UCSD-AML1 (cell line): ENCODE results near the gene CALCR.
"Not testable (repeated sequence)": the region's sequence is repeated elsewhere in the genome, so short reads cannot be mapped to it uniquely, and the experiment has no call there.

Experiments
- DNase-seq: peaks from one replicate; lab custom pipeline; 2025; ENCODE audit not compliant: unreplicated experiment; lab: John Stamatoyannopoulos, UW

The CALCR gene

DNA sequence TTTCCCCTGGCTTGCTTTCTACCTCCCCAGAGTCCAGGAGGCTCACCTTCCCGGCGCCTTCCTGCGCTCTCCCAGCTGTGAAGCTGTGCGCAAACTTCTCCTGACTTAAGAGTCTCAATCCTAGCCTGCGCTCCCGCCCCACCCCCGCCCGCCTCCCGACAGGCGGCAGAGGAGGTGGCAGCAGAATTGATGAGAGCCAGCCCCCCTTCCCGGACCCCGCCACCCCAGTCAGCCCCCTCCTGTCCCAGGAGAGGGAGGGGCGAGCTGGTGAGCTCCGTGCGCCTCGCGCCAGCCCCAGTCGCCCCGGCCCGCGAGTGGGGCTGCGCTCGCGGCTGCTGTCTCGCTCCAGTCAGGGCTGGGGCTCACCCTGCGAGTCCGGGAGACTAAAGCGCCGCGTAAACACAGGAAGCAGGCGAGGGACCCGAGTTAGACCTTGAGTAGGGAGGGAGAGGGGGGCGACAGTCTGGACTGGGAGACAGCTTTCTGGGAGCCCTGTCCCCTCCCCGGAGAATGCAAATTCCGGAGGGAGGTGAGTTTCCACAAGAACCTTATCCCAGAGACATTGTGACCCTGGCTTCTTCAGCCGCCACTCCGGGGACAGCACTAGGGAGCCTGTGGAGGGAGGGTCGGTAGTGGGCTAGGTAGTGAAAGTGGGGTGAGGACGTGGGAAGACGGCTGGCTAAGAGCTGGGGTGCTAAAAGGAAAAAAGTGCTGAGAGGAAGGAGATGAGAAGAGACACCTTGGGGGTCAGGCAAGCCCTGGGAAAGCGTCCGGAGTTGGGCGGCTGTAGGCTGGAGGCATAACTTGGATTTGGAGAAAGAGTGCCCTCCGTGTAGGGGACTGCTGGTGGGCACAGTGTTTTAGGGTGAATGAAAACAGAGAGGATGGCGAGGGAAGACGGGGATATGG lies at the start of gene CALCR:
TSS of gene CALCR (minus strand) at position 79 of the 909 bp plus-strand sequence. CDS start 87,743 bp downstream, outside the sequence.
- no peak for DNase-seq

DNA sequence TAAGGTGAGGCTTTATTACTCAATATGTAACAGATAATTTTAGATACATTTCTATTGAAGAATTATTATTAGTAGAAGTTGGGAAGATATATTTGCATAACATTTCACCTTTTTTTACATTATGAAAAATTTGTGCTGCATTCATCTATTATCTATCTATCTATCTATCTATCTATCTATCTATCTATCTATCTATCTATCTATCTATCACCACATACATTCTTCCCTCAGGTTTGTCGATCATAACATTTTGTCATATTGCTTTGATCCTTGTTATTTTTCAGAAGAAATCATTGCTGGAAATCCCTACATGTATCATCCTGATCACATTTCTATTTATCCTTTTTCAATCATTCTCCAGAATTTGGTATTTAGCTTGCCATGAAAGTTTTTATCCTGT lies 49.3 kb upstream of the CALCR start:
- DNase-seq = no peak

- DNase-seq = no peak
Observed at GRCh38 chr7:93622036-93623033, 47.8 kb upstream of the CALCR start.

DNA sequence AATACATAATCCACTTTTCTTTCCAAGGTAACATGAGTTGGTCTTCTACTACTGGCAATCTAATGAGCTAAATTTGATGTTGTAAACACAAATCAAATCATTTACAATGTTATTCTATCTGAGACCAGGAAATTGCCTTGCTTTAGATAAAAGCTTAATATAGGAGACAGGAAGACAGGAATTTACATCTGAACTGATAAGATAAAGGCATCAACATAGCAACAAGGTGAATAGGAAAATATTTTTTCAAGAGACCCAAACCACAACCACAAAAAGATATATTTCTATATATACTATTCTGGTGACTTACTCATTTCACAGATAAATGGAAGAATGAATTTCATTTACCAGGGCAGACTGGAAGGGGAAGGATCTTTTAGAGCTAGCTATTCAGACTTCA lies 46.3 kb upstream of the CALCR start:
- no peak for DNase-seq

DNA sequence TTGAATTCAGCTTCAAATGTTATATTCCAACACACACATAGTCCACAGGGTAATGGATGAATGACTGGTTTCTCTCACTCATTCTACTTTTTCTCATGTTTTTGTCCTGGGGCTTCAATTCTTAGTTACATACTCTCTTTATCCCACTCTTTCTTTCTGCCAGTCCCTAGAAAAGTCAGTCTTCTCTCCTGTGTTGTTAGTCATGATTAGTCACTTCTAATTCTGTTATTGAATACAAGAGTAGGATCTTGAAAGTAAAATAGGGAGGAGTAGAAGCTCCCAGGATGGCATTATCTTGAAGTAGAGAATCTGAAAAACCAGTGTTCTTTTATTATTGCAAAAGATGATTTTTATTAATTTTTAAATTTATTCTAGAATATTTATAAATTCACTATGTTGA lies 45.5 kb upstream of the CALCR start:
- no peak for DNase-seq

DNA sequence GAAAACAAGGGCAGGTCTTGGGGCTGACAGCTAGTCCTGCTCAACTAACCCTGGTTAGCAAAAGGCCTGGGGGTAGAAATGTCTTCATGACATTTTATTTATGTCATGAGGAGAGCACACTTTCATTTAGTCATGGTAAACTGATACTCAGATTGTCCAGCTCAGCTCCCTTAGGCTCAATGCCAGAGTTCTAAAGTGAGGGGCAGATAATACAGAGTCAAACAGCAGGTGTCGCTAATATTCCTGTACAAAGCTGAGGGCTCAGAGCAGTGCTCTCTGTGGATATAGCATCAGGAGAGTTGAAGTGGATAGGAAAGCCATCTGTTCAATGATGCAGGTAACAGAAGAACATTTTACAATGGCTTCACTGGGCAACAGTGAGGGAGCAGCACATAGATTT lies 26.8 kb upstream of the CALCR start:
- DNase-seq = no peak

DNA sequence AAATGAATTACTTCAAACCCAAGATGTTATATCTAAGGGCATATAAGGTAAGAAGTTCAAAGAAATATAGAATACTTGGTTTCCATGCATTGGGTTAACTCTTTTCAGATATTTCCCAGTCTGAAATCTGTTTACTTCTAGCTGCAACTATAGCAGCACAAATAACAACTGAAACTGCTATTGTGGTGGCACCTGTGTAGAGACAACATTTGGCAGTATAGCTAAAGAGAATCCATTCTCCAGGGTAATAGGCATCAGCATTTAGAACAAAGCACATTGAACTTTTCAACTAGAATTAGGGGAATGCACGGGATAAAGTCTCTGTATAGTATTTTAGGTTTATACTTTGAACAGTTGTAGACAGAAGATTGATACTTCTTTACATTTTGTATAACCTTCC lies 19.7 kb upstream of the CALCR start:
- no peak for DNase-seq

DNA sequence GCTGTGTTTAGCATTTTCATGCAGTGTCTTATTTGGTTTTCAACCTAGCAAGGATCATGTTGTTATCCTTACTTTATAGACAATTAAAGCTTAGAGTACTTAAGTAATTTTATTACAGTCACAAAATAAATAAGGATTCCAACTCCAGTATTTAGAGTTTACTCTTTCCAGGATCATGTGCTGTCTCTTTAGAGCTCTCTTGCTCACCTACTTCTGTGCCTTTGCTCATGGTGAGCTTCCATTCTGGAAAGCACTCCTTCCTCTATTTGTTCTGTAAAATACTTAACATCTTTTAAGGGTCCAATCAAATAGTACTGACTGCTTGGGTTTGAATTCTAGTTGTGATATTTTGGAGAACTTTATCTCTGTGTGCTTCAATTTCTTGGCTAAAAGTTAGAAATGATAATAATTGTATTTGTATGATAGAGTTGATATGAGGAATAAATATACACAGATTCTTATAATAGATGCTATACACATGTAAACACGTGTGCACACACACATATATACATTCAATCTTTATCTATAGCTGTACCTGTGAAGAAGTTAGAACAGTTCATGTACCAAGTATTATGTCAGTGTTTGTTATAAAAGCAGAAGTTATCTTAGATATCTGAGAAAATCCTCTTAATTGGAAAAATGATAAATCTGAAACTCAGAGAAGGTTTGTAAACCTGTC lies 18.2 kb upstream of the CALCR start:
- no peak for DNase-seq

GRCh38 chr7:93591224-93592050 lies 16.9 kb upstream of the CALCR start:
- DNase-seq = not testable (repeated sequence)

DNA sequence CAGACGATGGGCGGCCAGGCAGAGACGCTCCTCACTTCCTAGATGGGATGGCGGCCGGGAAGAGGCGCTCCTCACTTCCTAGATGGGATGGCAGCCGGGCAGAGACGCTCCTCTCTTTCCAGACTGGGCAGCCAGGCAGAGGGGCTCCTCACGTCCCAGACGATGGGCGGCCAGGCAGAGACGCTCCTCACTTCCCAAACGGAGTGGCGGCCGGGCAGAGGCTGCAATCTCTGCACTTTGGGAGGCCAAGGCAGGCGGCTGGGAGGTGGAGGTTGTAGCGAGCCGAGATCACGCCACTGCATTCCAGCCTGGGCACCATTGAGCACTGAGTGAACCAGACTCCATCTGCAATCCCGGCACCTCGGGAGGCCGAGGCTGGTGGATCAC lies 11.9 kb upstream of the CALCR start:
- not testable (repeated sequence) for DNase-seq

DNA sequence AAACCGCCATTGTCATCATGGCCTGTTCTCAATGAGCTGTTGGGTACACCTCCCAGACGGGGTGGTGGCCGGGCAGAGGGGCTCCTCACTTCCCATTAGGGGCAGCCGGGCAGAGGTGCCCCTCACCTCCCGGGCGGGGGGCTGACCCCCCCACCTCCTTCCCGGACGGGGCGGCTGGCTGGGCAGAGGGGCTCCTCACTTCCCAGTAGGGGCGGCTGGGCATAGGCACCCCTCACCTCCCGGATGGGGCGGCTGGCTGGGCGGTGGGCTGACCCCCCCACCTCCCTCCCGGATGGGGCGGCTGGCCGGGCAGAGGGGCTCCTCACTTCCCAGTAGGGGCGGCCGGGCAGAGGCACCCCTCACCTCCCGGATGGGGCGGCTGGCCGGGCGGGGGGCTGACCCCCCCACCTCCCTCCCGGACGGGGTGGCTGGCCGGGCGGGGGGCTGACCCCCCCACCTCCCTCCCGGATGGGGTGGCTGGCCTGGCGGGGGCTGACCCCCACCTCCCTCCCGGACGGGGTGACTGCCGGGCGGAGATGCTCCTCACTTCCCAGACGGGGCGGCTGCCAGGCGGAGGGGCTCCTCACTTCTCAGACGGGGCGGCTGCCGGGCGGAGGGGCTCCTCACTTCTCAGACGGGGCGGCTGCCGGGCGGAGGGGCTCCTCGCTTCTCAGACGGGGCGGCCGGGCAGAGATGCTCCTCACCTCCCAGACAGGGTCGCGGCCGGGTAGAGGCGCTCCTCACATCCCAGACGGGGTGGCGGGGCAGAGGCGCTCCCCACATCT lies 11.4 kb upstream of the CALCR start:
- not testable (repeated sequence) for DNase-seq

GRCh38 chr7:93579431-93579830 lies 4.9 kb upstream of the CALCR start:
- no peak for DNase-seq

DNA sequence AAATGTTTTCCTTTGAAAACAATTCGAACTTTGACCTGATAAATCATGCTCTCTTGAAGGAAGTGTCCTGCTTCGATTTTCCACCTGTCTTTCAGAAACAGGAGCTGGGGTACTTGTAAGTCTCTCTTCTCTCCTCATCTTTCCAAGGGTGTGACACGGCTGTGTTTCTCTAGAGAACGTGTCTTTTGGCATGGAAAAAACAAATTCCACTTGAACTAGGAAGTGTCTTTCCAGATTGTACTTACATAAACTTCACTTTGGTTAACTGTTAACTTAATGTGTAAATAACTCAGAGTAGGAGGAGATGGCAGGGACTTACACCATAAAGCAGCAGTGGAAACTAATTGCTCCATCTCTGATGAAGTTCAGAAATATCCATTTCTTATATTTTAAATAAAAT lies 4.2 kb upstream of the CALCR start:
- no peak for DNase-seq

GRCh38 chr7:93575555-93576399 lies 1.3 kb upstream of the CALCR start:
- DNase-seq = no peak

GRCh38 chr7:93574269-93574645 lies 267 bp downstream of the CALCR start:
- DNase-seq = no peak

GRCh38 chr7:93569189-93569588 lies 5.3 kb downstream of the CALCR start:
- no peak for DNase-seq

- DNase-seq = no peak
Observed at GRCh38 chr7:93566876-93567275, 7.6 kb downstream of the CALCR start.

- DNase-seq = no peak
Observed at GRCh38 chr7:93563584-93563983, 10.9 kb downstream of the CALCR start.

DNA sequence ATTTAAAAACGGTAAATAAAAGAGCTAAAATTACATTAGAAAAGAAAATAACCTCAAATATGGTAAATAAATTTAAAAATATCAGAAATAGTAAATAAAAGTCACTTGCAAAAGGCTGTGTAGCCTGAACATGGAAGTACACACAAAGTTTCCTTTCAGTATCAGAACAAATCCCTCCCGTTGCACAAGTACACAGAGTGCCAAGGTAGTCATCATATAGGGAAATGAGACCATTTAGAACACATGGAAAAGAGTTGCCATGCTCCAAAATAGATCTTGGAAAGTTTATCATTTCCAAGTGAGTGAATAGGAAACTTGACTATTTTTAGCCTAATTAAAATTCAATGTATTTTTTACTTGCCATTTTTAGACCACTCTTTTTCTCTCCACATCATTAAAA lies 11.6 kb downstream of the CALCR start:
- DNase-seq = no peak
